ENCODE data around the gene ARAP2.

Gene ARAP2

GRCh38 chr4:36163198-36163597 is 81.1 kb downstream of the ARAP2 start:
- H3K4me3 ChIP-seq (ENCODE audit: control insufficient read depth, low read depth, low read length) = no peak overlapping the region
- TF ChIP-seq CTCF (IDR thresholded peaks at IDR 0.05; ENCODE audit: control insufficient read depth, insufficient read depth, low read depth, low read length, missing control alignments) = no peak
- DNase-seq (ENCODE audit: low read depth) = no peak

- no peak overlapping the region for H3K4me3 ChIP-seq (ENCODE audit: control insufficient read depth, low read depth, low read length)
- DNase-seq (ENCODE audit: low read depth) = no peak
- TF ChIP-seq CTCF (IDR thresholded peaks at IDR 0.05; ENCODE audit: control insufficient read depth, insufficient read depth, low read depth, low read length, missing control alignments) = no peak
Measured at GRCh38 chr4:36159208-36159607, 85.1 kb downstream of the ARAP2 start.

GRCh38 chr4:36152735-36153134 is 91.6 kb downstream of the ARAP2 start:
- H3K4me3 ChIP-seq (ENCODE audit: control insufficient read depth, low read depth, low read length) = no peak overlapping the region
- TF ChIP-seq CTCF (IDR thresholded peaks at IDR 0.05; ENCODE audit: control insufficient read depth, insufficient read depth, low read depth, low read length, missing control alignments) = no peak
- no peak for DNase-seq (ENCODE audit: low read depth)

- no peak overlapping the region for H3K4me3 ChIP-seq (ENCODE audit: control insufficient read depth, low read depth, low read length)
- TF ChIP-seq CTCF (IDR thresholded peaks at IDR 0.05; ENCODE audit: control insufficient read depth, insufficient read depth, low read depth, low read length, missing control alignments) = no peak
- DNase-seq (ENCODE audit: low read depth) = no peak
Measured at GRCh38 chr4:36142504-36142903, 101.8 kb downstream of the ARAP2 start.

- no peak for DNase-seq (ENCODE audit: low read depth)
- no peak for TF ChIP-seq CTCF (IDR thresholded peaks at IDR 0.05; ENCODE audit: control insufficient read depth, insufficient read depth, low read depth, low read length, missing control alignments)
- no peak overlapping the region for H3K4me3 ChIP-seq (ENCODE audit: control insufficient read depth, low read depth, low read length)
Measured at GRCh38 chr4:36141186-36141585, 103.1 kb downstream of the ARAP2 start.

GRCh38 chr4:36140421-36140820 is 103.9 kb downstream of the ARAP2 start:
- H3K4me3 ChIP-seq (ENCODE audit: control insufficient read depth, low read depth, low read length) = no peak overlapping the region
- no peak for DNase-seq (ENCODE audit: low read depth)

More at GRCh38 chr4:36140421-36140820, 103.9 kb downstream of the ARAP2 start:
- no peak for TF ChIP-seq CTCF (IDR thresholded peaks at IDR 0.05; ENCODE audit: control insufficient read depth, insufficient read depth, low read depth, low read length, missing control alignments)
